SK-N-SH treated with all-trans-retinoic acid at 6 μM for 48 hours (cell line): ENCODE measurements around the gene ACTC1.

Source experiments
- OSR1 ChIP-seq: fragments of 250-450 bp; sonication (Bioruptor Pico); IDR thresholded peaks from 2 replicates; pipeline ENCODE4 v1.8.0; 2022; ENCODE audit warnings: moderate library complexity, mild to moderate bottlenecking, inconsistent platforms
- TCF4 ChIP-seq: fragments of 250-450 bp; sonication (Bioruptor Pico); IDR thresholded peaks from 2 replicates; pipeline ENCODE4 v1.8.0; 2021; ENCODE audit warnings: mild to moderate bottlenecking, moderate library complexity, borderline replicate concordance

- TF ChIP-seq OSR1 (CRISPR knock-in tag) = no peak
- TF ChIP-seq TCF4 (CRISPR knock-in tag) = no peak
Measured at GRCh38 chr15:34818526-34818925, 23.2 kb upstream of the ACTC1 start.
